ENCODE results near the gene AQP12B.

Gene AQP12B

DNA sequence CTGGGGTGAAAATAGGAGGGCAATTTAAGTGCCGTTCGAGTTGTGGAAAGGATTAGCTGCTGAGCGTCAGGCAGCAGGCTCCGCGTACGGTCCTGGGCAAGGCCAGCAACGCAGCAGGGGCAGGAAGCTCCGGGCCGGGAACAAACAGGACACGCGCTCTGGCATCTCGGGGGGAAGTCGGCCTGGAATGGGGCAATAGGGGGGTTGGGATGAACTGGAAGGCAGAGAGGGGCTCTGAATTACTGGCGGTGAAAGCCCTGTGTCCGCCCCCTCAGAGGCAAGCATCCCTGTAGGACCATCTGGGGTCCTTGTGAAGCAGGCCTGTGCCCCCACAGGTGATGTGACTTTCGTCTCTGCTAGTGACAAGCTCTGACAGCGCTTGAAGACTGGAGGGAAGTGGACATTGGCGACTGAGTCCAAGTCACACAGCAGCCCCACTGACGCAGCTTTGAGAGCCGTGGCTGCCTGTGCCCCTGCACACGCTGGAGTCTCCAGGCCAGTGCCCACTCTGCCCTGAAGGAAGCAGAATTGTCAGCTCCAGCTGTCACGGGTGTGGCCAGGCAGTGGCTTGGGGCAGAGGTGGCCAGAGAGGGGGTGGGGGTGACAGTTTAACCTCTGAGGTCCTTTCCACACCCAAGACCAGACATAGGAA is 35.1 kb downstream of the AQP12B start:
- TF ChIP-seq, protein P1, sequence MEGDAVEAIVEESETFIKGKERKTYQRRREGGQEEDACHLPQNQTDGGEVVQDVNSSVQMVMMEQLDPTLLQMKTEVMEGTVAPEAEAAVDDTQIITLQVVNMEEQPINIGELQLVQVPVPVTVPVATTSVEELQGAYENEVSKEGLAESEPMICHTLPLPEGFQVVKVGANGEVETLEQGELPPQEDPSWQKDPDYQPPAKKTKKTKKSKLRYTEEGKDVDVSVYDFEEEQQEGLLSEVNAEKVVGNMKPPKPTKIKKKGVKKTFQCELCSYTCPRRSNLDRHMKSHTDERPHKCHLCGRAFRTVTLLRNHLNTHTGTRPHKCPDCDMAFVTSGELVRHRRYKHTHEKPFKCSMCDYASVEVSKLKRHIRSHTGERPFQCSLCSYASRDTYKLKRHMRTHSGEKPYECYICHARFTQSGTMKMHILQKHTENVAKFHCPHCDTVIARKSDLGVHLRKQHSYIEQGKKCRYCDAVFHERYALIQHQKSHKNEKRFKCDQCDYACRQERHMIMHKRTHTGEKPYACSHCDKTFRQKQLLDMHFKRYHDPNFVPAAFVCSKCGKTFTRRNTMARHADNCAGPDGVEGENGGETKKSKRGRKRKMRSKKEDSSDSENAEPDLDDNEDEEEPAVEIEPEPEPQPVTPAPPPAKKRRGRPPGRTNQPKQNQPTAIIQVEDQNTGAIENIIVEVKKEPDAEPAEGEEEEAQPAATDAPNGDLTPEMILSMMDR (IDR thresholded peaks at IDR 0.05; ENCODE audit: low read length), result no peak
- TF ChIP-seq EZH2 (optimal IDR thresholded peaks at IDR 0.05; ENCODE audit: low read depth, low read length) (no peak), EZH2phosphoT487 (IDR thresholded peaks at IDR 0.05; ENCODE audit: low read length) (no peak)
- peaks cover 54% of the 10 kb centered on the region for H3K27me3 ChIP-seq (replicated peaks; ENCODE audit: insufficient read depth, low read length)

DNA sequence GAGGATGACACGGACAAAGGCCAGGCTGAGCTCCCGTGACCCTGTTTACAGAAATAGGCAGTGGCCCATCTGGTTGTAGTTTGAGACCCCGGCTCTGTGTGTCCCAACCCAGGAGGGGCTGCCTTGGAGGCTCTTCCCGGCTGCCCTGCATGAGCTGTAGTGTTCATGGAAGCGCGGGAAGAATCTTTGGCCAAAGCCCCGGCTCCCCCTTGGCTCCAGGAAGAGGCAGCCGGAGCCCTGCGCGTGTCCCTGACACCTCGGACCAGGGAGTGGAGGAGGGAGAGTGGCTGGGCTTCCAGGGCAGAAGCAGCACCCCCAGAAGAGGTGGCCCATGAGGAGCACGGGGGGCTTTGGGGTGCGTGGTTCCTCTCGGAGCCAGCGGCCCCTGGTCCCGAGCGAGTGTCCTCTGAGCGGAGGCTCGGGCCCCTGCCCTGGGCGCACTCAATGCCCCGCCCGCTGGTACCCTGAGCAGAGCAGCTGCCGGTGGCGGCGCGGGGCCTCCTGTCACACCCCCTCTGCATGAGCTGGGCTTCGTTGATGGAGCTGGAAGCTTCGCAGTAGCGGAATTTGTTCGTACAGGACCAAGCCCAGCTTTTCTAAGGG is 35.7 kb downstream of the AQP12B start:
- Histone ChIP-seq H3K27me3 (replicated peaks; ENCODE audit: insufficient read depth, low read length) (peaks cover 48% of the 10 kb centered on the region), H2AFZ (ENCODE audit: low read length) (no peak overlapping the region), H3K4me3 (ENCODE audit: low read length) (no peak overlapping the region)

More for the DNA sequence above, 35.1 kb downstream of the AQP12B start:
- H3K4me1 ChIP-seq (ENCODE audit: low read length), result no peaks in the 10 kb centered on the region
- no peak for DNase-seq
- H3F3A ChIP-seq (ENCODE audit: insufficient read depth, low read length), result no peaks in the 10 kb centered on the region
- no peak overlapping the region for H3K27ac ChIP-seq (ENCODE audit: low read length)
- H4K20me1 ChIP-seq (ENCODE audit: insufficient read depth, low read length), result no peaks in the 10 kb centered on the region
- no peak overlapping the region for H2AFZ ChIP-seq (ENCODE audit: low read length)
- no peak overlapping the region for H3K4me2 ChIP-seq (ENCODE audit: low read depth, low read length)
- H3K9ac ChIP-seq (ENCODE audit: low read length), result no peak overlapping the region
- no peaks in the 10 kb centered on the region for H3K9me3 ChIP-seq (replicated peaks; ENCODE audit: insufficient read depth, low read length)
- H3K36me3 ChIP-seq (replicated peaks; ENCODE audit: insufficient read depth, low read length), result no peaks in the 10 kb centered on the region
- no peaks in the 10 kb centered on the region for H3K9me2 ChIP-seq (replicated peaks; ENCODE audit: insufficient read depth, low read length)
- no peaks in the 10 kb centered on the region for H3K79me2 ChIP-seq (ENCODE audit: low read length)
- H3K4me3 ChIP-seq (ENCODE audit: low read length), result no peak overlapping the region

DNA sequence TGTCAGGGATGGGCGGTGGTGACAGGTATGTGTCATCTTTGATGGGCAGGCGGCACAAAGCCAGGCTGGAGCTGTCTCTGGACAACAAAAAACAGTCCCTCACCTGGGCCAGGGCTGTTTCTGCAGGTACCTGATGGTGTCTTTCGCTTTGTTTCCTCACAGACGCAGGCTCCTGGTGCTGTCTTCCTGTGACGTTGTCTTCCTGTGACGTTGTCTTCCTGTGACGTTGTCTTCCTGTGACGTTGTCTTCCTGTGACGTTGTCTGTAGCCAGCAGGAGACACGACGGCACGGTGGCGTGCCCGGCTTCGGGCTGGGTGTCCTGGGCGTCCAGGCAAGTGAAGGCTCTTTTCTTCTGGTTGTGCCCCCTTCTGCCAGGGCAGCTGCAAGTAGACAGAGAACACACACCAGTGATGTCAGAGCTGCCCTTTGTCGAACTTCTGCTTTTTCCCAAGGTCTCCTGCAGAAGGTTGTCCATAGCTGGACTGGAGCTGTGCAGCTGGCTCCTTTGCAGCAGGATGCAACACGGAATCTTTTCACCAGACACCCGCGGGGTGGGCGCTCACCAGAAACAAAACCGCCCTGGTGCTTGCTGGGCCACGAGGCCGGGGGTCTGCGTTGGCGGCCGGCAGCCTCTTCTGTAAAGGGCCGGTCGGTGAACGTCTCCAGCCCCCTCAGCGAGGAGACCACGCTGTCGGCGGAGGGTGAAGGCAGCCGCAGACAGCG is 36.3 kb downstream of the AQP12B start:
- Histone ChIP-seq H3K4me2 (ENCODE audit: low read depth, low read length) (no peak overlapping the region), H3K9ac (ENCODE audit: low read length) (no peak overlapping the region), H3K9me2 (replicated peaks; ENCODE audit: insufficient read depth, low read length) (no peaks in the 10 kb centered on the region), H3K27ac (ENCODE audit: low read length) (no peak overlapping the region), H3K4me3 (ENCODE audit: low read length) (no peak overlapping the region), H3K36me3 (replicated peaks; ENCODE audit: insufficient read depth, low read length) (no peaks in the 10 kb centered on the region), H3K9me3 (replicated peaks; ENCODE audit: insufficient read depth, low read length) (no peaks in the 10 kb centered on the region), H3K79me2 (ENCODE audit: low read length) (no peaks in the 10 kb centered on the region), H3F3A (ENCODE audit: insufficient read depth, low read length) (no peaks in the 10 kb centered on the region), H2AFZ (ENCODE audit: low read length) (no peak overlapping the region), H3K27me3 (replicated peaks; ENCODE audit: insufficient read depth, low read length) (peaks cover 41% of the 10 kb centered on the region), H4K20me1 (ENCODE audit: insufficient read depth, low read length) (no peaks in the 10 kb centered on the region), H3K4me1 (ENCODE audit: low read length) (no peaks in the 10 kb centered on the region)
- no peak for TF ChIP-seq EZH2phosphoT487 (IDR thresholded peaks at IDR 0.05; ENCODE audit: low read length)
- TF ChIP-seq, protein P1 (IDR thresholded peaks at IDR 0.05; ENCODE audit: low read length), result no peak
- TF ChIP-seq EZH2 (optimal IDR thresholded peaks at IDR 0.05; ENCODE audit: low read depth, low read length), result no peak
- no peak for DNase-seq

More for the DNA sequence above, 35.7 kb downstream of the AQP12B start:
- Histone ChIP-seq H3K27ac (ENCODE audit: low read length) (no peak overlapping the region), H3K9me3 (replicated peaks; ENCODE audit: insufficient read depth, low read length) (no peaks in the 10 kb centered on the region), H3K79me2 (ENCODE audit: low read length) (no peaks in the 10 kb centered on the region), H4K20me1 (ENCODE audit: insufficient read depth, low read length) (no peaks in the 10 kb centered on the region), H3K4me2 (ENCODE audit: low read depth, low read length) (no peak overlapping the region), H3K9ac (ENCODE audit: low read length) (no peak overlapping the region), H3K9me2 (replicated peaks; ENCODE audit: insufficient read depth, low read length) (no peaks in the 10 kb centered on the region), H3K4me1 (ENCODE audit: low read length) (no peaks in the 10 kb centered on the region), H3K36me3 (replicated peaks; ENCODE audit: insufficient read depth, low read length) (no peaks in the 10 kb centered on the region), H3F3A (ENCODE audit: insufficient read depth, low read length) (no peaks in the 10 kb centered on the region)
- no peak for TF ChIP-seq EZH2 (optimal IDR thresholded peaks at IDR 0.05; ENCODE audit: low read depth, low read length)
- TF ChIP-seq EZH2phosphoT487 (IDR thresholded peaks at IDR 0.05; ENCODE audit: low read length), result no peak
- TF ChIP-seq, protein P1 (IDR thresholded peaks at IDR 0.05; ENCODE audit: low read length), result no peak
- no peak for DNase-seq

All from MM.1S (cell line).